Nucleus accumbens (tissue), 56 donors: ENCODE results near the gene SLC44A4.
A peak's percentile ranks its signal among the peaks of the same experiment; 100 is the strongest.
"Not testable (repeated sequence)": the region's sequence is repeated elsewhere in the genome, so short reads cannot be mapped to it uniquely, and the experiment has no call there.

Experiments
- DNase-seq, 56 donors: peaks; one replicate each; lab custom pipeline; 2025; lab: John Stamatoyannopoulos, UW

Gene SLC44A4

GRCh38 chr6:31862344-31863235 lies 16.2 kb downstream of the SLC44A4 start, which contains the start of gene NEU1:
Gene NEU1, minus strand, starts transcription at chr6:31862821. Its CDS starts 45 bp downstream, at chr6:31862776.
- DNase-seq, result peak; percentile 87 to 100 (median 100)

- peak in 3 of 56 donors; percentile 15 to 35 (median 15) for DNase-seq
Measured at GRCh38 chr6:31861919-31862343, 16.9 kb downstream of the SLC44A4 start.

DNA sequence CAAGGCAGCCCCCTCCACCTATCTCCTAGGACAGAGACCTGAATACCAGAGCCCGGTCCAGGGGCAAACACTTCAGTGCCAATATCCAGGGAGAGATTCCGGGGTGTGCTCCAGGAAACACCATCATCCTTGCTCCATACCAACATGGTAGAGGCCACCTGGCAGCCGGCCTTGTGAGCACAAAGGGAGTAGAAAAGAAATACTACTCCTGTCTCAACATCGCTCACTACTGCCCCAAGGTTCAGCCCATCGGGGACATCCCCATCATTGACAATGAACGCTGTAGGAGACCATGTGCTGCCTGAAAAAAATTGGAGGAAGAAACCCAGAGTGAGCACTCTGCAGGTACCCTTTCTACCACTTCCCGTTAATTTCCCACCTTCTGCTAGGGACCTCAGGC lies 17.6 kb downstream of the SLC44A4 start:
- DNase-seq, result no peak

- no peak for DNase-seq
Measured at GRCh38 chr6:31860349-31860748, 18.4 kb downstream of the SLC44A4 start.

GRCh38 chr6:31859923-31860322 lies 18.9 kb downstream of the SLC44A4 start:
- DNase-seq, result no peak

- DNase-seq, result no peak
Measured at GRCh38 chr6:31858707-31859106, 20.1 kb downstream of the SLC44A4 start.

DNA sequence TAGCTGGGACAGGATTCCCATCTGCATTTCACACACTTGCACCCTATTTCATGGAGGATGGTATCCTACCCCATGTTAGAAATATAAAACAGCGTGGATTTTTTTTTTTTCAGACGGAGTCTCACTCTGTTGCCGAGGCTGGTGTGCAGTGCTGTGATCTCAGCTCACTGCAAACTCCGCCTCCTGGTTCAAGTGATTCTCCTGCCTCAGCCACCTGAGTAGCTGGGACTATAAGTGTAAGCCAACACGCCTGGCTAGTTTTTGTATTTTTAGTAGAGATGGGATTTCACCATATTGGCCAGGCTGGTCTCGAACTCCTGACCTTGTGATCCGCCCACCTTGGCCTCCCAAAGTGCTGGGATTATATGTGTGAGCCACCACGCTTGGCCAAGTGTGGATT lies 21.0 kb downstream of the SLC44A4 start:
- not testable (repeated sequence) for DNase-seq

DNA sequence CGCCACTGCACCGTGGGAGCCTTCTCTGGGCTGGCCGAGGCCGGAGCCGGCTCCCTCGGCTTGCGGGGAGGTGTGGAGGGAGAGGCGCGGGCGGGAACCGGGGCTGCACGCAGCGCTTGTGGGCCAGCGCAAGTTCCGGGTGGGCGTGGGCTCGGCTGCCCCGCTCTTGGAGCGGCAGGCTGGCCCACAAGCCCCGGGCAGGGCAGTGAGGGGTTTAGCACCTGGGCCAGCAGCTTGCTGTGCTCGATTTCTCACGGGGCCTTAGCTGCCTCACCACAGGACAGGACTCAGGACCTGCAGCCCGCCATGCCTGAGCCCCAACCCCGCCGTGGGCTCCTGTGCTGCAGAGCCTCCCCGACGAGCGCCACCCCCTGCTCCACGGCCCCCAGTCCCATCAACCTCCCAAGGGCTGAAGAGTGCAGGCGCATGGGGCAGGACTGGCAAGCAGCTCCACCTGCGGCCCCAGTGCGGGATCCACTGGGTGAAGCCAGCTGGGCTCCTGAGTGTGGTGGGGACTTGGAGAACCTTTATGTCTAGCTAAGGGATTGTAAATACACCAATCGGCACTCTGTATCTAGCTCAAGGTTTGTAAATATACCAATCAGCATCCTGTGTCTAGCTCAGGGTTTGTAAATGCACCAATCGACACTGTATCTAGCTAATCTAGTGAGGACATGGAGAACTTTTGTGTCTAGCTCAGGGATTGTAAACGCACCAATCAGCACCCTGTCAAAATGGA lies 26.6 kb downstream of the SLC44A4 start:
- DNase-seq, result not testable (repeated sequence)

DNA sequence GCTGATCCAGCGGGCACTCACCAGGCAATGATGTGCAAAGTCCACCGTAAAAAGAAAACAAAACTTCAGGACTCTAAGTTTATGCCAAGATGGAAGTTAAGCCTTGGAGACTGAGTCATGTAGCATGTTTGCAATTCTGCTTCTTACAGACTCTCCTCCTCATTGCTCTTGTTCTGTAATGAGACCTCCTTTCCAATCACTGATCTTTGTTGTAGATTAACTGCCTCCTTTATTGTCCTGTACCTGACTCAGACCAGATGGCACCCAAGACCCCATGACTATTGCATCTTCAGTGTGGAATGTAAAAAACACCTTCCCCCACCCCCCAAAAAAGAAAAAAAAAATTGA lies 27.3 kb downstream of the SLC44A4 start:
- DNase-seq, result no peak

GRCh38 chr6:31850765-31851484 lies 27.9 kb downstream of the SLC44A4 start:
- DNase-seq, result no peak

- no peak for DNase-seq
Measured at GRCh38 chr6:31847276-31847978, 31.4 kb downstream of the SLC44A4 start.

DNA sequence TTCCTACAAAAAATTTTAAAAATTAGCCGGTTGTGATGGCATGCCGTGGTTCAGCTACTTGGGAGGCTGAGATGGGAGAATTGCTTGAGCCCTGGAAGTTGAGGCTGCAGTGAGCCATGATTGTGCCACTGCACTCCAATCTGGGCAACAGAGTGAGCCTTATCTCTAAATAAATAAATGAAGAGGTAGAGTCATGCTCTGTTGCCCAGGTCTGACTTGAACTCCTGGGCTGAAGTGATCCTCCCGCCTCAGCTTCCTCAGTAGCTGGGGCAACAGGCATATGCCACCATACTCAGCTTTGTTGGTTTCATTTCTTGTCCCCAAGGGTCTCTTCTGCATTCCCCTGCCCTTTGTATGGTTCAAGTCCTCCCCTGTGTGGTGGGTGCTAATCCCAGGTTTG lies 34.3 kb downstream of the SLC44A4 start:
- no peak for DNase-seq

DNA sequence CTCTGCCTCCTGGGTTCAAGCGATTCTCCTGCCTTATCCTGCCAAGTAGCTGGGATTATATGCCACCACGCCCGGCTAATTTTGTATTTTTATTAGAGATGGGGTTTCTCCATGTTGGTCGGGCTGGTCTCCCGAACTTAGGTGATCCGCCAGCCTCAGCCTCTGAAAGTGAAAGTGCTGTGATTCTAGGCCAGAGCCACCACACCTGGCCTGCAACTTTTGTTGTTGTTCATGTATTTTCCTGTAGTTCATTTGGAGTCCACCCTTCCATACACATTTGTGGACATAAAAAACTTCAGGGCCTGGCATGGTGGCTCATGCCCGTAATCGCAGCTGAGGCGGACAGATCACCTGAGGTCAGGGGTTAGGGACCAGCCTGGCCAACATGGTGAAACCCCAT lies 36.7 kb downstream of the SLC44A4 start:
- no peak for DNase-seq

- DNase-seq, result not testable (repeated sequence)
Measured at GRCh38 chr6:31839779-31840126, 39.0 kb downstream of the SLC44A4 start.

DNA sequence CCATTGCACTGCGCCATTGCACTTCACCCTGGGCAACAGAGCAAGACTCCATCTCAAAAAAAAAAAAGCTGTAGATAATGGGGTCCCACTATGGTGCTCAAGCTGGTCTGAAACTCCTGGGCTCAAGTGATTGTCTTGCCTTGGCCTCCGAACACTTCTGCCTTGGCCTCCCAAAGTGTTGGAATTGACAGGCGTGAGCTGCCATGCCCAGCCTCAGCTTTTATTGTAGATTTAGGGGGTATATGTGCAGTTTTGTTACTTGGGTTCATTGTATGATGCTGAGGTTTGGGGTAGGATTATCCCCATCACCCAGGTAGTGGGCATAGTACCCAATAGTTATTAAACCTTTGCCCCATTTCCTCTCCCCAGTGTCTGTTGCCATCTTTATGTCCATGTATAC lies 39.8 kb downstream of the SLC44A4 start:
- no peak for DNase-seq

DNA sequence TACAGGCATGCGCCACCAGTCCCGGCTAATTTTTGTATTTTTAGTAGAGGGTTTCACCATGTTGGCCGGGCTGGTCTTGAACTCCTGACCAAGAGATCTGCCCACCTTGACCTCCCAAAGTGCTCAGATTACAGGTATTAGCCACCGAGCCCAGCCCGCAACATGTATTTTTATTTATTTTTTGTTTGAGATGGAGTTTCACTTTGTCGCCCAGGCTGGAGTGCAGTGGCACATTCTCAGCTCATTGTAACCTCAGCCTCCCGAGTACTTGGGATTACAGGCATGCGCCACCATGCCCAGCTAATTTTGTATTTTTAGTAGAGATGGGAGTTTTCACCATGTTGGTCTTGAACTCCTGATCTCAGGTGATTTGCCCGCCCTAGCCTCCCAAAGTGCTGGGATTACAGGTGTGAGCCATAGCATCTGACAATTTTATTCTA lies 40.7 kb downstream of the SLC44A4 start:
- not testable (repeated sequence) for DNase-seq

- DNase-seq, result no peak
Measured at GRCh38 chr6:31837369-31838113, 41.3 kb downstream of the SLC44A4 start.

GRCh38 chr6:31836474-31837368 lies 42.1 kb downstream of the SLC44A4 start:
- DNase-seq, result no peak

DNA sequence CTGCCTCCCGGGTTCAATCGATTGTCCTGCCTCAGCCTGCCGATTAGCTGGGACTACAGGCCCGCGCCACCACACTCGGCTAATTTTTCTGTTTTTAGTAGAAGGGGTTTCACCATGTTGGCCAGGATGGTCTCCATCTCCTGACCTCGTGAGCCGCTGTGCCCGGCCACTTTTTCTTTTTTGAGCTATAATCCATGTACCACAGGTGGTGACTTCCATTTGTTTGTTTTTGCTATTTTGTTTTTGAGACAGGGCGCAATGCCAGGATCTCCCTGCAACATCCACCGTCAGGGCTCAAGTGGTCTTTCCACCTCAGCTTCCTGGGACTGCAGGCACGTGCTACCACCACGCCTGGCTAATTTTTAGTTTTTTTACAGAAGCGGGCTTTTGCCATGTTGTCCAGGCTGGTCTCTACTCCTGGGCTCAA lies 42.7 kb downstream of the SLC44A4 start:
- DNase-seq, result no peak
